Activated naive CD8-positive, alpha-beta T cell treated with anti-CD3 and anti-CD28 coated beads, Interleukin-2, amount 50 U/mL, for 24 hours (primary cell): Measurements from ENCODE around the gene MTUS2.

Source experiments
- ATAC-seq: fragments of 150-1000 bp; cut with Tn5 transposase; one replicate; pipeline ENCODE4 v1.10.0; 2021
- DNase-seq: peaks from one replicate; pipeline ENCODE4 v3.0.0; 2021
- H3K27ac Mint-ChIP-seq: one replicate; pipeline ENCODE4 v1.8.0; 2021; ENCODE audit warnings: mild to moderate bottlenecking, mixed read lengths
- H3K27me3 Mint-ChIP-seq: one replicate; pipeline ENCODE4 v1.8.0; 2021; ENCODE audit warnings: mixed read lengths
- H3K36me3 Mint-ChIP-seq: one replicate; pipeline ENCODE4 v1.8.0; 2021; ENCODE audit warnings: low read depth, mixed read lengths
- H3K4me1 Mint-ChIP-seq: one replicate; pipeline ENCODE4 v1.8.0; 2021; ENCODE audit warnings: mixed read lengths
- H3K4me3 Mint-ChIP-seq: one replicate; pipeline ENCODE4 v1.8.0; 2021; ENCODE audit warnings: mild to moderate bottlenecking, moderate library complexity, mixed read lengths
- H3K9me3 Mint-ChIP-seq: one replicate; pipeline ENCODE4 v1.8.0; 2021; ENCODE audit warnings: mixed read lengths

MTUS2 gene

DNA sequence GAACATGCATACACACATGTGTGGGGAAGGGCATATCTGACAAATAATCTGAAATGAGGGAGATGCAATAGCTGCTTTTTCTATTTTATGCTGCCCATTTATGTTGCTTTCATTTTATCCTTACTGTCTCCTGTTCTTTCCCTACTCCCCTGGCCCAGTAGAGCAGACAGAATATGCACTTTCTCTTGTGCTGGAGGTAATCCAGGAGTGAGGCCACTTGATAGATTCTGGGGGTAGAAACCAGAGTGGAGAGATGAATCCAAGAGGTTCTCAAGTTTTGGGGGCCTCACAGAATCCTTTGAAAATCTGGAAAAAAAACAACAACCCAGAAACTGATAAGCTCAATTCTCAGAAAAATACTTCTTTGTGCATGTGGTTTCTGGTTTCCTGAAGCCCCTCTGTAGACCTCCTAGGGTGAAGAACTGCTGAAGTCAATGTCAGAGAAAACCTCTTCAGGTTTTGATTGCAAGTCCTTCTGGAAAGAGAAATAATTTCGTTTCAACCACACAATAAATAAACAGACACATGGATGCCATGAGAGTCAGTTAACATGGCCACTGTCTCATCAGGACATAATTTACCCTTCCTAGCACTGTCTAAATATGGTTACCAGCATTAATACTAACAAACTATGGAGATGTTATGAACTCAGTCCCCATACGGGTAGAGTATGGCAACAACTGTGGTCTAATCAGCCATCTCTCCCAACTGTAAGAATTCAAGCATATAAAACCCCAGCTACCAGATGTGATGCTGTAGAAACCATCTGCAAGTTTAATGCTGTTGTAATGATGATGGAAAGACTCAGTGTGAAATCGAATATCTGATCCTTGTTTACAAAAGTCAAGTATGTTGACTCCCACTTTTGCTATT, 419.8 kb downstream of the MTUS2 start:
- Mint-ChIP-seq H3K9me3 (peaks cover 10% of the 10 kb centered on the region), H3K4me3 (no peak overlapping the region), H3K27me3 (no peaks in the 10 kb centered on the region), H3K36me3 (no peaks in the 10 kb centered on the region), H3K27ac (no peak overlapping the region), H3K4me1 (no peaks in the 10 kb centered on the region)
- DNase-seq = no peak
- ATAC-seq = no peak

DNA sequence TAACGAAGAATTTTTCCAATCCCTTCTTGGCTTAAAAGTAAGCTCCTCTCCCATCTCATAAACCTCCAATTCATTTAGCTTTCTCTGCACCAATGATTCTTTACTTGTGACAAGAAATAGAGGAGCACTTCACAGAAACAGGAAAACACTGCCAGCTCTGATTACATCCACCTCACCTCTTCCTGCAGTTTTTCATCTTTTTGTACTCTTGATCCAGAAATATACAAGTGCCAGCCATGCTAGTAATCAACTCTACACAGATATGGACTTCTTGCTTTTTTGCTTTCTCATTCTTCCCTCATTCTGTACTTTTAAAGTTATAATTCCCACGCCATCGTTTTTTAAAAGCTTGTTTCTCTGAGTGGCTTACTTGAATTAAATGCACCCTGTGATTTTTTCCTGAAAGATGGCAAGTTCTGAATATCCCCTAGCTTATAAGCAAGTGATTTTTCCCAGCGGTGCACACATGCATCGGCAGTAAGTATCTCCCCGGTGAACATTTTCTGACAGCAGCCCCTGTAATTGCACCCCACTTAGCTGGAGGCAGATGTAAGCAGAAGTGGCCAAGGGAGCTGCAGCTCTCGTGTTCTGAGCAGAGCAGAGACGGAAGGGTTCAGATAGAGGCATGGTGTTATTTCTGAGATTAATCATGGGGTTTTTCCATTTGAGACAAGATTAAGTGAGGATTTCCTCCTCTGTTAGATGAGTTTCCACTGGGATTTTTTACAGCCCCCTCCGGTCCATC, 434.7 kb downstream of the MTUS2 start:
- no peak for DNase-seq
- H3K4me1 Mint-ChIP-seq = no peaks in the 10 kb centered on the region
- ATAC-seq = no peak
- H3K36me3 Mint-ChIP-seq = no peaks in the 10 kb centered on the region
- H3K4me3 Mint-ChIP-seq = no peak overlapping the region
- H3K9me3 Mint-ChIP-seq = peaks cover 4% of the 10 kb centered on the region
- no peak overlapping the region for H3K27ac Mint-ChIP-seq
- peaks cover 5% of the 10 kb centered on the region for H3K27me3 Mint-ChIP-seq

DNA sequence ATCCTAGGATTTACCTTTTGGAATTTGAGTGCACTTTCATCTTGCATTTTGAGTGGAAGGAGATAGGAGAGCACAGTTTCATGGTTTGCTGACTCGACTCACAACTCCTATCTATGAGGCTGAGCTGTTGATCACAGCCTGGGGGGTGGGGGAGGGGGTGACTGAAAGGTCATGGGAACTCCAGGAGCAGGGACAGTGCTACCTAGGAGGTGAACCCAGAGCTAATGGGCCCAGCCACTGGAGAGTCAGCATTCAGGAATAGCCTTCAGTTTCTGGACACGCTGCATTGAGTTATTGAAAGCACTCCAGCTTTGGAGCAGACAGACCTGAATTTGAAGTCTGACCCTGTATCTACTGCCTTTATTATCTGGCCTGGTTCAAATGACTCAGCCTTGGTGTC, 435.4 kb downstream of the MTUS2 start:
- peaks cover 5% of the 10 kb centered on the region for H3K27me3 Mint-ChIP-seq
- ATAC-seq (no peak), DNase-seq (no peak)
- no peaks in the 10 kb centered on the region for H3K36me3 Mint-ChIP-seq
- H3K4me1 Mint-ChIP-seq = no peaks in the 10 kb centered on the region
- peaks cover 4% of the 10 kb centered on the region for H3K9me3 Mint-ChIP-seq
- no peak overlapping the region for H3K4me3 Mint-ChIP-seq
- H3K27ac Mint-ChIP-seq = no peak overlapping the region

DNA sequence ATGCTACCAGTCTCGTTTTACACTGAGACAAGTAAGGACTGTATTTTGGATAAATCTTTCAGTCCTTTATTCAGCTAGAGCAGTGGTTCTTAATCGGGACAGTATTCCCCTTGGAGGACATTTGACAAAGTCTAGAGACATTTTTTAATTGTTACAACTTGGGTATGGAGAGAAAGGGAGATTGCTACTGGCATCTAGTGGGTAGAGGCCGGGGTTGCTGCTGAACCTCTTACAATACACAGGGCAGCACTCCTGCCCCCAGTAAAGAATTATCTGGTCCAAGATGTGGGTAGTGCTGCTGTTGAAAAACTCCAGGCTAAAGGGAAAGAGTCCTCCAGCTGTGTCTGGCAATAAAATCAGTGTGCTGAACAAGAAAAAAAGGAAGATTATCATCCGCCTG, 440.5 kb downstream of the MTUS2 start:
- H3K36me3 Mint-ChIP-seq = no peaks in the 10 kb centered on the region
- no peak for ATAC-seq
- no peak for DNase-seq
- H3K27ac Mint-ChIP-seq = no peak overlapping the region
- peaks cover 5% of the 10 kb centered on the region for H3K27me3 Mint-ChIP-seq
- peaks cover 6% of the 10 kb centered on the region for H3K9me3 Mint-ChIP-seq
- no peaks in the 10 kb centered on the region for H3K4me1 Mint-ChIP-seq
- H3K4me3 Mint-ChIP-seq = no peak overlapping the region

- ATAC-seq = no peak
Measured at GRCh38 chr13:29266261-29266660, 446.1 kb downstream of the MTUS2 start.

GRCh38 chr13:29266756-29267733, 446.9 kb downstream of the MTUS2 start:
- no peaks in the 10 kb centered on the region for H3K36me3 Mint-ChIP-seq
- no peak for DNase-seq
- H3K27me3 Mint-ChIP-seq = no peaks in the 10 kb centered on the region
- H3K4me3 Mint-ChIP-seq = no peak overlapping the region
- H3K4me1 Mint-ChIP-seq = no peaks in the 10 kb centered on the region
- no peak for ATAC-seq
- peaks cover 6% of the 10 kb centered on the region for H3K9me3 Mint-ChIP-seq
- H3K27ac Mint-ChIP-seq = no peak overlapping the region

More at GRCh38 chr13:29266261-29266660, 446.1 kb downstream of the MTUS2 start:
- Mint-ChIP-seq H3K4me1 (no peaks in the 10 kb centered on the region), H3K36me3 (no peaks in the 10 kb centered on the region), H3K9me3 (peaks cover 6% of the 10 kb centered on the region), H3K27ac (no peak overlapping the region), H3K27me3 (no peaks in the 10 kb centered on the region), H3K4me3 (no peak overlapping the region)
- no peak for DNase-seq

DNA sequence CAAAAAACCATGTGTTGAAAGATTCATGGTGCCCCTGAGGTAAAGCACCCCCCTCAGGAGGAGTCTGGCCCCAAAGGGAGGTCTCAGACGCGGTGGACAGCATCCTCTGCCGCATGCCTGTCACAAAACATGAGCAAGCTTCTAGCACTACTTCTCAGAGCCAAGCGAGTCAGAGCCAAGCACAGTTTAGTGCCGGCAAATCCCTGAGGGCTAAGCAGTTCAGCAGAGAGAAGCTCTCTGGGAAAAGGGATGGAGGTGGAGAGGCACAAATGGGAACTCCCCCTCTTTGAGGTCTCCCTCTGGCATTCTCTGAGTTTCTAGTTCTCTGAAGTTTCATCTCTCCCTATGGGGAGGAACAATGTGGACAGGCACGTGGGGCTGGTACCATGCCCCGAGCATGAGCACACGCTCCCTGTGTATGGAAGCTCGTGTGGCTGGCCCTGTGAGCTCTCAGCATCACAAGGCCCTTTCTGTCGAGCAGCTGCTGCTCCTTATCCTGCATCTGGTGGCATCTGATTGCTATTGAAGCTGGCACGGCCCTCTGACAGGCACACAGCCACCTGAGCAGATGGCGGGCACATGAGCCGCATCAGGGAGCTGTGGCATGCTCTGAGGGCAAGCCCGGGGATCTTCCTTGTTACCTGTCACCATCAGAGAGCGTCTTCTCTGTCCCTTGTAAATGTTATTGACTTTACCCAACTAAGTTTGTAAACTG, 450.3 kb downstream of the MTUS2 start:
- no peak overlapping the region for H3K4me3 Mint-ChIP-seq
- ATAC-seq = no peak
- no peak for DNase-seq
- peaks cover 7% of the 10 kb centered on the region for H3K9me3 Mint-ChIP-seq
- H3K27me3 Mint-ChIP-seq = no peaks in the 10 kb centered on the region
- H3K27ac Mint-ChIP-seq = no peak overlapping the region
- H3K4me1 Mint-ChIP-seq = no peaks in the 10 kb centered on the region
- H3K36me3 Mint-ChIP-seq = no peaks in the 10 kb centered on the region

DNA sequence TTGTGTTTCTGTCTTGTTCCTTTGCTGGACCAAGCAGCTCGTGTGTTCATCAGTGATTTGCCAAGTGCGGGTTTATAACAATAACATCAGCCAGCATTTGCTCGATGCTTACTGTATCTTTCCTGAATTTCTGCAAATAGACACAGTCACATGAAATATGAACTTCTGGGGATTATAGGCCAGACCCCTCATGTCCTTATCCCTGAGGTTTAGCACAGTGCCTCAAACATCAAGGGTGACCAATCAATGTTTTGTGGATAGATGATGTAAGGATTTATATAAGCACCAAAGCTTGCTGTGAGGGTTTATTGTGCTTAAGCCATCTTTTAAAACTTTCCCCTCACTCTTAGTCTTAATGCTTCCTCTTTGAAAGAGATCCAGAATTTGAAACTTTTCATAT, 451.5 kb downstream of the MTUS2 start:
- Mint-ChIP-seq H3K36me3 (no peaks in the 10 kb centered on the region), H3K27ac (no peak overlapping the region), H3K4me1 (no peaks in the 10 kb centered on the region), H3K9me3 (peaks cover 11% of the 10 kb centered on the region), H3K27me3 (peaks cover 2% of the 10 kb centered on the region), H3K4me3 (no peak overlapping the region)
- DNase-seq = no peak
- no peak for ATAC-seq

DNA sequence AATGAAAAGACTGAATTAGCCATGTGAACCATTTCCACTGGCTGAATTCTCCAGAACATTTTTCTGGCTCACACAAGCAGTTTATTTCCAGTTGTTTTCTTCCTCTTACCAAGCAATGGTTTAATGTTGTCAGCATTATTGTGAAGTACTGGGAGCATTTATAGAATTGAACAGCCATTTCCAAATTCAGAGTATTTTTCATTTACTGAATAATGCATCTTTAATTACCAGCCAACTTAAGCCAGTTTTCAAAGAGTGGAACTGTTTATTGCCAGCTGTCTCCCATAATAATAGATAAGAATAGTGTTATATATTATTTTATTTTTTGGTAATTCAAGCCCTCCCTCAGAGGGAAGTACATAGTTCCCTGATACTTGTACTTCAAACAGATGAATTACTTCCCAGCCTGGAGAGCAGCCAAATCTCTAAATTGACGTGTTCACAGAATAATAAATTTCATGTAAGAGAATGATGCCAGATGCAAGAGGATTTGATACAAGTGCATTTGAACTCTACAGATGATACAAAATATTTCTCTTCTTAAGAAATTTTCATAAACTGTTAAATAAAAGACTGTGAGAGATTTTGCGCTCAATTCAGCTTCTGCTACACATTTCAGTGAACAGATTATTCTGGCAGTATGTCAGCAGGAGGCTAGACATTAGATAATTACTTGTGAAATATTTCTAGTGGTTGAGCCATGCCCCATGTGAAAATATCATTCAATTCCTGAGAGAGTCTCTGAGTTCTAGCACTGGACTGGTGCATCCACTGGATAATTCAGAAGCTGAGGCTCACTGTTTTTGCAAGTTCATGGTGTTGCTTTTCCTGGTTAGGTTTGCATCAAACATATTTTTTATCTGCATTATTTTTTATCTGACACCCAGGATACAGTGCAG, 459.5 kb downstream of the MTUS2 start:
- ATAC-seq (no peak), DNase-seq (no peak)
- peaks cover 8% of the 10 kb centered on the region for H3K9me3 Mint-ChIP-seq
- H3K27me3 Mint-ChIP-seq = peaks cover 4% of the 10 kb centered on the region
- H3K4me3 Mint-ChIP-seq = no peak overlapping the region
- H3K36me3 Mint-ChIP-seq = no peaks in the 10 kb centered on the region
- H3K27ac Mint-ChIP-seq = no peak overlapping the region
- H3K4me1 Mint-ChIP-seq = no peaks in the 10 kb centered on the region

GRCh38 chr13:29281932-29282495, 461.9 kb downstream of the MTUS2 start:
- Mint-ChIP-seq H3K27me3 (peaks cover 6% of the 10 kb centered on the region), H3K9me3 (peaks cover 1% of the 10 kb centered on the region), H3K27ac (no peak overlapping the region), H3K36me3 (no peaks in the 10 kb centered on the region), H3K4me3 (no peak overlapping the region), H3K4me1 (no peaks in the 10 kb centered on the region)
- DNase-seq = no peak
- ATAC-seq = no peak

- ATAC-seq (no peak), DNase-seq (no peak)
- Mint-ChIP-seq H3K36me3 (no peaks in the 10 kb centered on the region), H3K4me1 (no peaks in the 10 kb centered on the region), H3K27me3 (peaks cover 6% of the 10 kb centered on the region), H3K4me3 (no peak overlapping the region), H3K9me3 (no peaks in the 10 kb centered on the region), H3K27ac (no peak overlapping the region)
Measured at GRCh38 chr13:29284726-29285125, 464.6 kb downstream of the MTUS2 start.

GRCh38 chr13:29287237-29287636, 467.1 kb downstream of the MTUS2 start:
- no peak overlapping the region for H3K27ac Mint-ChIP-seq
- no peaks in the 10 kb centered on the region for H3K4me1 Mint-ChIP-seq
- peaks cover 6% of the 10 kb centered on the region for H3K27me3 Mint-ChIP-seq

DNA sequence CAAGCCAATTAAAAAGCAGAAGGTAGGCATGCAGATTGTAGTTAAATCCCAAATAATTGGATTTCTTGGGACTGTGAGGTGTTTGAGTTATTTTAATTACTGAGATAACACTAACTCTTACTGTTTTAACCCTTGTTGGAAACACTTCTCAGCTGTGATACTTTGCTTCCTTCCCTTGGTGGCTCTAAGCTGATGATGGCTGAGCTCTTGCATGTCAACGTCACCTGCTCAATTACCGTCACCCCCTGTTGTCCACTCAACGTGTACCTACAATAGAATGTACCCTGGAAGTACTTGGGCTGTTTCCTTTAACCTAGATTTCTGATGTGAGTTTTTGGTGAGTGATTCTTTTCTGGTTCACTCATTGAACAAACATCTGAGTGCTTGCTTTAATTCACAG, 471.9 kb downstream of the MTUS2 start:
- Mint-ChIP-seq H3K27ac (no peak overlapping the region), H3K4me3 (no peak overlapping the region), H3K36me3 (no peaks in the 10 kb centered on the region), H3K9me3 (peaks cover 4% of the 10 kb centered on the region), H3K4me1 (no peaks in the 10 kb centered on the region), H3K27me3 (no peaks in the 10 kb centered on the region)
- DNase-seq (no peak), ATAC-seq (no peak)

More at GRCh38 chr13:29287237-29287636, 467.1 kb downstream of the MTUS2 start:
- H3K4me3 Mint-ChIP-seq = no peak overlapping the region
- DNase-seq = no peak
- no peaks in the 10 kb centered on the region for H3K36me3 Mint-ChIP-seq
- no peaks in the 10 kb centered on the region for H3K9me3 Mint-ChIP-seq
- ATAC-seq = no peak
